ENCODE results near the gene SCNN1A.

SCNN1A gene

GRCh38 chr12:6330999-6331714, 44.2 kb downstream of the SCNN1A start:
- no peak for DNase-seq

DNA sequence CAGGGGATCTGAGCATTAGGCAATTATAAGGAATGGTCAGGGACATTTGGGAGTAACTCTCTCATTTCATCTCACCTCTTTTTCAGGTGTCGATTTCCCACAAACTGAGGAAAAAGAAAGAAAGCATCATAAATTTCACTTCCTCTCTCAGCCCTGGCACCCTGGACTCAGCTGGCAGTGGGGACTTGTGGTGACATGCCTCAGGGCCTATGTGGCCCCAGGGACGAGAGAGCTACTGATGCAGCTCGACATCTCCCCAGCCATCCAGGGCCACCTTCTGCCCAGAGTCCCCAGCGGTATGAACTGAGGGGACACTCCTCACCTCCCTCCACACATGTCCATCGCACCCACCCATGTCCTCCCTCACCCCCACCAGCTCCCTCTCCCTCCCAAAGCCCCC, 45.2 kb downstream of the SCNN1A start:
- peak; percentile 64 for DNase-seq

DNA sequence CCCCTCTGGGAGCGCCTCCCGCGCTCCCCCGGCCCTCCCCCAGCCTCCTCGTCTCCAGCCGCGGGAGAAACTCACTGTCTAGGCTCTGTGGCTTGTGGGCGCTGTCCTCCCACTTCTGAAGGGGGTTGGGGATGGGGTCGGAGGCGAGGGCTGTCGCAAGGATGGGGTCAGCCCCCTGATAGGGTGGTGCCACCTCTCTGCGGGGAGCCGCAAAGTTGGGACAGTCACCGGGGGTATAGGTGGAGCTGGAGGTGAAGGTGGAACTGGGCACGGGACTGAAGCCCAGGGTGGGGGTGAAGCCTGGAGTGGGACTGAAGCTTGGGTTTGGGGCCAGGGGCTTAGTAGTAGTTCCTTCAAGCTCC, 45.7 kb downstream of the SCNN1A start:
- DNase-seq: no peak

- no peak for DNase-seq
These were observed 46.2 kb downstream of the SCNN1A start for GRCh38 chr12:6328945-6329702.

- DNase-seq: no peak
These were observed 47.2 kb downstream of the SCNN1A start for GRCh38 chr12:6328045-6328779.

DNA sequence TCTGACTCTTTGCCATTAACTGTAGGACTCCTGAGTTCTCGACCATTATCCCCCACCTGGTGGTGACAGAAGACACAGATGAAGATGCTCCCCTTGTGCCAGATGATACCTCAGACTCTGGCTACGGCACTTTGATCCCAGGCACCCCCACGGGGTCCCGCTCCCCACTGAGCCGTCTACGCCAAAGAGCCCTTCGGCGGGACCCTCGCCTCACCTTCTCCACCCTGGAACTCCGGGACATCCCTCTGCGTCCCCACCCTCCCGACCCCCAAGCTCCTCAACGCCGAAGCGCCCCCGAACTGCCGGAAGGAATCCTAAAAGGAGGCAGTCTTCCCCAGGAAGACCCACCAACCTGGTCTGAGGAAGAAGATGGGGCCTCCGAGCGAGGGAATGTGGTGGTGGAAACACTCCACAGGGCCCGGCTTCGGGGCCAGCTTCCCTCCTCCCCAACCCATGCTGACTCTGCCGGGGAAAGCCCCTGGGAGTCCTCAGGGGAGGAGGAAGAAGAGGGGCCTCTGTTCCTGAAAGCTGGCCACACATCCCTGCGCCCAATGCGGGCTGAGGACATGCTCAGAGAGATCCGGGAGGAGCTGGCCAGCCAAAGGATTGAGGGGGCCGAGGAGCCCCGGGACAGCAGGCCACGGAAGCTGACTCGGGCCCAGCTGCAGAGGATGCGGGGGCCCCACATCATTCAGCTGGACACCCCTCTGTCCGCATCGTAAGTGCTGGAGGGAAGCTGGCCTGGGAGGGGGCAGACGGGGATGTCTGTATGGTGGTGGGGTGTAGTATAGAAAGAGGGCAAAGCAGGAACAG, 47.9 kb downstream of the SCNN1A start:
- DNase-seq: no peak

DNA sequence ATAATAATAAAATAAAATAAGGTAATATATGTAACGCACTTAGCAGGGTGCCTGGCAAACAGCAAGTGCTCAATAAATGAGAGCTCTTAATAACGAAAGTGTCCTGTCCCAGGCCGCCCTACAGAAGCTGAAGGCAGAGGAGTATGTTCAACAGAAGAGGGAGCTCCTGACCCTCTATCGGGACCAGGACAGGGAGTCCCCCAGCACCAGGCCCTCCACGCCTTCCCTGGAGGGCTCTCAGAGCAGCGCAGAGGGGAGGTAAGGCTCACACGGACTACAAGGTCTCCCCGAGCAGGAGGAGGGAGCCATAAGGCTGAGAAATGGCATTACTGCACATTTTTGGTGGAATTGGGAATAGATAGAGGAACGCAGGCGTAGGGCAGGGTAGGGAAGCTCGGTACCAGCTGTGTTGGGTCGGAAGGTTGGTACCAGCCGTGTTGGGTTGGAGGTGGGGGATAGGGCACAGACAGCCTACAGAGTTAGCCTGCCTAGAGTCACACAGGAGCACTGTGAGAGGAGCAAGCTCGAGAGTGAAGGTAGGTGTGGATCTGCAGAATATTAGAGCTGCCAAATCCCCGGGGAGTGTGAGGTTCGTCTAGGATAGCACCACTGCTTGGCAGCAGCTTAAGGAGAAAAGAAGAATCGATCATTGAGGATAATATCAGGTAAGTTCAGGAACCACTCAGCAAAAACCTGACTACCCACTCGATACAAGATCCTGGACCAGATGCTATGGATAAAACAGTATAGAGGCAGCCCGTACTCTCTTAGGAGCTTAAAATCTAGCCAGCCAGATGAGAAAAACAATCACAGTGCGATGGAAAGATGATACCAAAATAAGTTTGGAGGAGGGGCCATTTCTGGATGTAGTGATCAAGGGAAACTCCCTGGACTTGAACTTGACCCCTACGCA, 48.8 kb downstream of the SCNN1A start:
- DNase-seq: peak; percentile 51

DNA sequence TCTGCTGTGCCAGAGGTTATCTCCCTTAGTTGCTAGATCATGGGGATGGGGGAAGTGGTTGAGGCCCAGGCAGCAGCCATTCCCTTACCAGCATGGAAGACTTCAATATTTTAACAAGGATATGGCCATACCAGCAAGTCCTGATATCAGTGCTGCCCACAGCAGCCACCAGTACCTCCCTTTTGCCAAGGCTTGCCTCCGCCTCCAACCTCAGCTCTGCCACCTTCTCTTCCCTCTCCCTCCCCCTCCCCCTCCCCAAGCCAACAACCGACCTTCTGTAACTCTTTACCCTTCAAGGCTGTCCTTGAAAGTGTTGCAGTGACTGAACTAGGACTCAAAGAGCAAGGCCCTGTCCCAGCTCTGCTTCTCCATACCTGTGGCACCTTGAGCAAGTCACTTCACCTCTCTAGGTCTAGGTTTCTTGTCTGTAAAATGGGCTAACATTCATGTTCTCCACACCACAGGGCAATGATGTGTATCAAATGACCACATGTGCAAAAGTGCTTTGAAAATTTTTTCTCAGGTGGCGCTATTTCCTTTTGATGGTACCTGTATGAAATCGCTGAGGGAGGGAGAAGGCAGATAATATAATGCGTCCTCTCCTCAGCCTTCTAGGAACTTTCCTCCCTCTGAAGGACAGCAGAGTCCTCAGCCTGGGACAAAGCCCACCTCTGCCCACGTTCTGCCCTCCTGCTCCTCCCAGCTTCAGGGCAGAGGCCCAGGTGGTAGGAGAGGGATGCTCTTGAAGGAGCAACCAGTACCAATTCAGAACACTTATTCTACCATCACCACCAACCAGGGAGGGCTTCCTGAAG, 50.2 kb downstream of the SCNN1A start:
- DNase-seq: no peak

- no peak for DNase-seq
These were observed 51.2 kb downstream of the SCNN1A start for GRCh38 chr12:6323995-6324711.

GRCh38 chr12:6323340-6323994, 51.9 kb downstream of the SCNN1A start:
- peak; percentile 81 for DNase-seq

- no peak for DNase-seq
These were observed 52.4 kb downstream of the SCNN1A start for GRCh38 chr12:6322969-6323339.

- DNase-seq: no peak
These were observed 53.0 kb downstream of the SCNN1A start for GRCh38 chr12:6322352-6322751.

DNA sequence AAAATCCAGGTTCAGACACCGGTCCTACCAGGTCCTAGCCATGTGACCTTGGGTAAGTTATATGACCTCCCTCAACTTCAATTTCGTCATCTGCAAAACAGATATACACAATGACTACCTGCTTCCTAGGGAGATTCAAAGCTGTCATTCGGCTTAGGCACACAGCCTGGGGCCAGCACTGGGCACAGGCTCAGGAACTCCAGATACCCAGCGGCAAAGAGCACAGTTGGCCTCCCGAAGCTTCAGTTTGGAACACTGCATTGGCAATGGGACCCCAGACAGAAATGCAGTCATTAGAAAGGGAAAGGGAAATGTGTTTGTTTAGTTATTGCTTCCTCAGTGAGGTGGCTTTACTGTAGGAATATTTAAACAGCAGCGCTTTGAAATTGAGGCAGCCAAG, 53.5 kb downstream of the SCNN1A start:
- DNase-seq: no peak

DNA sequence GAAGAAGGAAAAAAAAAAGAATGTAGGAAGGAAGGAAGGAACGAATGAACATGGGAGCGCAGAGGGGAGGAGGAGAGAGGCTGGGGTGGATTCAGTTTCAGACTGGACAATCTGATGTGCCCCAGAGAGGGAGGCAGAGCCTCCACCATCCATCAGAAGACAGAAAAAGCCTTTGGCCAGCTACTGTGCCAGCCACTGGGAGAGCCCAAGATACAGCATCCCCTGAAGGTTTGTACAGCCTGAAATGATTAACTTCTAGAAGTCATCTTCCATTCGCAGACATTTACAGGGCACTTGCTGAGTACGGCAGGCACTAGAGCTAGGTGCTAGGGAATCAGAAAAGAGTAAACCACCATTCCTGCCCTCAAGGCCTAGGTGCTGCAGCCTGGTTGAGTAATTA, 55.9 kb downstream of the SCNN1A start:
- DNase-seq: no peak

DNA sequence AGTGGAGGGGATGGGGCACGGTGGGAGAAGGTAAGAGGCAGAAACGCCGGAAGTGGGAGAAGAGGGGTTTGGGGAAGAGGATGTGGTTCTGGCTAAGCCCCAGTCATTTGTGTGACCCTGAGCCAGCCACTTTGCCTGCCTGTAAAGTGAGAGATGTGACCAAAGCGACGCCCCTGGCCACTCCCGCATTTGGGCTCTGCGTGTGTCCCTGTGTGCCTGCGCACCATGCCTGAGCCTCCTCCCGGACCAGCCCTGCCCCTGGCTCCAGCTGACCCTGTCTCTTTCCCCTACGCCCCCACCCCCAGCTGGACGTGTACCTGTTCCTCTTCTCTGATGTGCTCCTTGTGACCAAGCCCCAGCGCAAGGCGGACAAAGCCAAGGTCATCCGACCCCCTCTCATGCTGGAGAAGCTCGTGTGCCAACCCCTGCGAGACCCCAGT, 56.9 kb downstream of the SCNN1A start:
- no peak for DNase-seq

- no peak for DNase-seq
These were observed 57.5 kb downstream of the SCNN1A start for GRCh38 chr12:6317693-6318439.

DNA sequence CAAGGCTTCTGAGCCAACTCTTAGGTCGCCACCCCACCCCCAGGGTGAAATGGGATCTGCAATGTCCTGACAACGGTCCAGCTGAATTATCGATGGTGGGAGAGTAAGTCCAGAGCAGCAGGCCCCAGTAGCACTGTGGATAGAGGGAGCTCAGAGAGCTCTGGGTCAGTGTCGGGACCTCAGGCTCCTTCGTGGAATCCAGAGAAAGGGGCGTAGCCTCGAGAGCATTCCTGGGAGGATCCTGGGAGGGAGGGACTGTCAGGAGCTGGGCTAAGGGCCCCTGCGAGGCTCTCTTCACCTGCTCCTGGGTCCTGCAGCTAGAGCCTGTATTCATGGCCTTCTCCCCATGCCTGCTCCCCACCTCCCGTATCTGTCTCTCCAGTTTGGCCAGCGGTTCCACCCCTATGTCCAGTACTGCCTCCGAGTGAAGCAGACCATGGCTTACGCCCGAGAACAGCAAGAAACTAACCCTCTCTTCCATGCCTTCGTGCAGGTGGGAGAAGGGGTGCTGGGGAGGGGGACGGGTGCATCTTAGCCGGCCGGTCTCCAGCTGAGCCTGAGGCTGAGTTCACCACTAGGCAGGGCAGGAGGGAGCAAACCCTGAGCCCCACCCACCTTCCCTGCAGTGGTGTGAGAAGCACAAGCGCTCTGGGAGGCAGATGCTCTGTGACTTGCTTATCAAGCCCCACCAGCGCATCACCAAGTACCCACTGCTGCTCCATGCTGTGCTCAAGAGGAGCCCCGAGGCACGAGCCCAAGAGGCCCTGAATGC, 58.3 kb downstream of the SCNN1A start:
- DNase-seq: no peak
